Middle frontal gyrus (tissue), 1 donor: ENCODE results near the gene FXYD6.

ENCODE experiments used
- DNase-seq: peaks from one replicate; pipeline ENCODE4 v3.0.0-alpha.2; 2015; ENCODE audit warnings: low spot score; ENCODE audit errors: extremely low spot score

Gene FXYD6

DNA sequence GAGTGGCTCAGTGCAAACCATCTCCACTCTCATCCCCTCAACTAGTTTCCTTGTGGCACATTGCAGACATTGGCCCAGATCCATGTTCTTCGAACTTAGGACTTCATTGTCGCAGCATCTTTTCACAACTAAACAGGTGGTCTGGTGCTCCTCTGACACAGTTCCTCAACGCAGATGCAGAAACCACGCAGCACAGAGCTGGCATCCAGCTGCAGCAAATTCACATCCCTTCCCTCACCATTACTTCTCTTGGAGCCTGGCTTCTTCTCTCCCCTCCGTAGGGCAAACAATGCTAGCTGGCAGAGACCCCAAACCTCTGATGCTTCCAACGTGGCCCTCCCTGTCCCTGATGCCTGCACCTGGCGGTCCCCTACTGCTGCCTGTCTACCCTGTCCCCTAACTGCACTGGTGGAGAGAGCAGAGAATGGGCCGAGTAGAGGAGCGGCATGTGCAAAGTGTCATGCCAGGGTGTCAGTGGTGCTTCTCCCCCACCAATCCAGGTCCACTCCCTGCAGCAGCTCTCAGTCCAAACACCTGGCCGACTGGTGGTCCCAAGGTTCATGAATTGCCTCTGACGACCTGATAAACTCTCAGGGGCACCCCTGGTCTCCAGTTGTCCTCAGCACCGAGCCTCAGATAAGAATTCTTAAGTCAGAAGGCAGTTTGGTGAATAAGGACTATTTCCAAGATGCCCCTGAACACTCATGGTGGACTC is 34.6 kb upstream of the FXYD6 start:
- DNase-seq, result no peak

DNA sequence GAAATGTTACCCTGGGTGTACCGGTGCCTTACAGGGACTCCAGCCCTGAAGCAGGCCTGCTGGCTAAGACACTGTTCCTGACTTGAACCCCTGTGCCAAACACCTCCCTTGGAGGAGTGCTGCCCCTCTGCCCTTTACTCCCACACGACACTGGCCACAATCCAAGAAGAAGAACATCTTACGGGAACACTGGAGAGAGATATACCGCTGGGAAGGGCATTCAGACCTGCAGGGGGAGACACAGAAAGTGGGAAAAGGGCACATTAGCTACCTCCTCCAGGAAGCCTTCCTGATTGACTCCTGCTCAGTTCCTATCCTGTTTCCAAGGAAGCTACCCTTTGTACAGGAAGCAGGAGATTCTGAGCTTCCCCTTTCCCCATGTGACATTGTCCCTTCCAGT is 34.1 kb upstream of the FXYD6 start:
- DNase-seq, result no peak

DNA sequence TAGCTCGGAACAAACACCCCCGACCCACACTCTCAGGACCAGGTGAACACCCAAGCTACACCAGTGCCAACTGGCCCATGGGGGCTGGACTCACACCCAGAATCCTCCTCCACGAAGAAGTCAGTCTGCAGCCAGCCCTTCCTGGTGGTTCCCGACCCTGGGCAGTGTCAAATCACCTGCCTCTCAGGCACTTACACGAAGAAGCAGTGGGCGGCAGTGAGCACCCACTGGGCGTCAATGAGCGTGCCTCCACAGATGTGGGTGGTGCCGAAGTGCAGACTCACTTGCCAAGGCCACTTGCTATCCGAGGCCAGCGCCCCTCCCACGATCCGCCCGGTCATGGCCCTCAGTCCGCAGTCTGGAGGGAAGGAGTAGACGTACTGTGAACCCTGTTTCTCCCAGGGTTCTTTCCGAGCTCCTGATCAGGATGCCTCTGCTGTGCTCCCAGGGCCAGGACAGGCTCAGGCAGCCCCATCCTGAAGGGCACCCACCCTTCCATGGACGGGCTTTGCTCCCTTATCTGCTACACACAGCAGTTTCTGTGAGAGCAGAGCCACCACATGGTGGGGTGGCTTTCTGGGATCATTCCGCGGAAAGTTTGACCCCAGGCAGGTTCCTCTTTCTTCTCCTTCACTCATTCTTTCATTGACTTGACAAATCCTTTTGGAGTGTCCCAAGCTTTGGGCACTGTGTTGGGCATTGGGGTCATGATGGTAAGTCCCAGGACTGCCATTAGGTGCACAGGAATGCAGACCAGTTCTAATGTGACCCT is 33.3 kb upstream of the FXYD6 start:
- DNase-seq, result no peak

DNA sequence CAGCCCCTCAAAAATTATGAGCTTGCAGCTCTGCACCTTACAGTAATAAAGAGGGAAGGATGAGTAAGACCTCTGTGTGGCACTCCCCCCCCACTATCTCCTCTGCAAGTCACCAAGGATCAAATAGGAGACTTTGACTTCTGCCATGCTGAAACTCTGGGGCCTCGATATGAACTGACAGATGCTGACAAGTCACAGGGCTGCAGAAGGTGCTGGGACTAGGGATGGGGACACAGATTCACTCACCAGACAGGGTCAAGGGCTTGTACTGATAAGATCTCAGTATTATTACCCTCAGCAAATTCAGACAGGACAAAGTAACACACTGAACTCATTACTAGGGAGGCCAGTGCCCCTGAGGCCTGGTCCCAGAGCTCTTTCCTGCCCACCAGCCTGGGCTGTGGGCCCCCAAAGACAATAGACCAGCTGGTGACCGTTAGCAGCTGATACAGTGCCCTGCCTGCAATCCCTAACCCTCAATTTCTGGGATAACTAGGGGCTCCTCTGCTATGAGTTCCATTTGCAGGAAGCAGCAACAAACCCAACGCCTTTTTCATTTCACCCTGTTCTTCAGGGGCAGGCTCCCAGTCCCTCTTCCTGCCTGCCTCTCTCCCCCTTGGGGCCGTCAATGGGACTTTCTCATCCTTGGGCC is 32.6 kb upstream of the FXYD6 start:
- no peak for DNase-seq

DNA sequence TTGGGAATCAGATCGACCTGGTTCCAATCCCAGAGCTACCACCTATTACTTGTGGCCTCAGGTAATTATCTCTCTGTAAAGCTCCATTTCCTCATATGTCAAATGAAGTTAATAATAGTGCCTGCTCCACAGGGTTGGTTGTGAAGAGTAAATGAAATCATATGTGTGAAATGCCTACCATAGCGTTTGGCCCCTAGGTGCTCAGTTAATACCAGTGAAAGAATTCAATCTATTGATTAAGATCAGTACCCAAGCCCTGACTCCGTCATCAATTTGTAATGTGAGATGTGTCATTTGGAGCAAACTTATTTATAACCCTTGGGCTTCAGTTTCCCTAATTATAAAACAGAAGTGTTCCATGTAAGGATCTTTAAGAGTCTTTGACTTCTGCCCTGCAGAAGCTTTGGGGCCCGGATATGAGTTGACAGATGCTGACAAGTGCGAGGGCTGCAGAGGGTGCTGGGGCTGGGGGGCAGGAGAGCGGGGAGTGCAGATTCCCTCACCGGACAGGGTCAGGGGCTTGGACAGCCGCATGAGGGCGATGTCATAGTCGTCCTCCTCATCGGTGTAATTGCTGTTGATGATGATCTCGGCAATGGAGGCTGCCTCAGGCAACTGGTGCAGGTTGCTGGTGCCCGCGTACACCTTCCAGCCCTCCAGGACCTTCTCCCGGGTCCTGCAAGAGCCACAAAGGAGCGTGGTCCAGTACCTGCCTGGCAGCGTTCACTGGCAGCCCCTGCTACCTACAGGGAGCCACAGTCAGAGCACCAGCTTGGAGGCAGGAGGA is 31.8 kb upstream of the FXYD6 start:
- no peak for DNase-seq

DNA sequence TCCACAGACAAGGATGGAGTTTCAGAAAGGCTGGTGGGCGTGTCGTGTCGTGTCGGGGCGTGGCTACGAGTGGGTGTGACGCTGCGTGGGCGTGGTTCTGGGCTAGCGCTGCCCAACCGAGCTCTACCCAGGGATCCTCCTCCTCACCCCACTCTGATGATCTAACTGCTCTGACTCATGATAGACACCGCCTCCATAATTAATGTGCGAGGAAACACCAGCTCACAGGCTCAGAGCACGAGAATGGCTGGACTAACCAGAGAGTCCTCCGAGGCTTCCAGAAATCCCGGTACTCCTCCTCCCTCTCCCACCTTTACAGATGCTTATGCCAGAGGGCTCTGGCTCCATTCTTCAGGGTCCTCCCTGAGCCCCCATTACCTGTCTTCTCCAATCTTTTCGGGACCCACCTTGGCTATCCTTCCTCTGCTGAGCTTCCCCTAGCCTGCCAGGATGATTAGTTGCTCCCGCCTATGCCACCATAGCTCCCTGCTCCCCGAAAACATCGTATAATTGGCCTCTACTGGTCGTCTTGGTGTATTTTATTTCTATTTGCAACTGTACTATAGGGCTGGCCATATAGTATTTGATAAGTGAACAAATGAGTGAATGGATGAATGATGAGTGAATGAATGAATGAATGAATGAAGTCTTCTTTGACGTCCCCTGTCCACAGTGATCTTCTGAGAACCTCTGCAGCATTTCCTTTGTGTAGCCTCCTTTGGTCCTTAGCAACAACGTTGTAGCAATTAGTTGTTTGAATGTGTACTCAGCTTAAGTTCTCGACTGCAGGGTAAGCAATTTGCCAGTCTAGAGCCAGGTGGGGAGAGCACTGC is 31.0 kb upstream of the FXYD6 start:
- DNase-seq, result peak; percentile 60

DNA sequence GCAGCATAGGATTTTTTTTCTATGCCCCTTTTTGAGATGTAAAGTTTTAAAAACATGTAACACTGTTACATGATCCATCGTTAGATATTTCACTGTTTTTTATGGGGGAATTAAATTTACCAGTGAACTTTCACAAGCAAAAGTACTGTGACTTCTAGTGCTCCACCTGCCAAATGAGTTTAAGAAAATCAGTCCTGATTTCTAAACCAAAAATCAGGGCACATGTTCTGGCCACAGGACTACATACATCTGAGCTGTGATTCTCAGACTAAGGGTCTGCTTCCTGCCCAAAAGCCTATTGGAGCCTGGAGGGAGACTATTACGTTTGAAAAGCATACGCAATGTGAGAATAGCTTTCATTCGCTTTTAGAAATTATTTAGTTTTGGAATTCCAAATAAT is 30.3 kb upstream of the FXYD6 start:
- DNase-seq, result no peak

DNA sequence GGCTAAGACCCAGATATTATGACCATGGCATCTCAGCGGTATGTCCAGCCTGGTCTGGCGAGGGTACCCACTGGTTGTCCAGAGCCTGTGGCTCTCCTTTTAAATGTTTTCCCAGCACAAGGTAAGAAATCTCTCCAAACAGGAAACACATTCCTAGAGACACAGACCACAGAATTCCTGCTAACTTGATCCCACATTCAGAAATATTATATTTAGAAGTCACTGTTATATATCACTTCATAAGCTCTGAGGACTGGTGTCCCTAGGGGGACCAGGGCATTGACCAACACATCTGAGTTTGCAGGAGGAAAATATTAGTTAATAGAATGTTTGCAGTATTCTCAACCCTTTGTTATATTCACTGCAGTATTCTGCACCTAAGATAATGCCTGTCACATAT is 29.7 kb upstream of the FXYD6 start:
- no peak for DNase-seq

DNA sequence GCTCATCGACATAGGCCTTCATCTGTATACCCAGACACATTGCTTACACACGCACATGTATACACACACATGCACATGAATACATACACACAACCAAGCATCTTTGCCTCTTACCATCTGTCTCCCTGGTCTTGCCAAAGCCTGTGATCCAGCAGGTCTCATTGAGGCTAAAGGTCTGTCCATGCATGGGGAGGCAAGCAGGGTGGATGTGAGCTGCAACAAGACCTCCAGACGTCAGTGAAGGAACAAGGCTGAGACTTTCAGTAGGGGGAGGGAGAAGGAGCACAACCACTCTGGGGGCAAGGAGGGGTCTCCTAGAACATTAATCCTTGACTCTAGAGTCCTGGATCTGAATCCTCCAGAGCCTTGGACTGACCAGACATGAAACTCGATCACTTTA is 29.1 kb upstream of the FXYD6 start:
- DNase-seq, result no peak

DNA sequence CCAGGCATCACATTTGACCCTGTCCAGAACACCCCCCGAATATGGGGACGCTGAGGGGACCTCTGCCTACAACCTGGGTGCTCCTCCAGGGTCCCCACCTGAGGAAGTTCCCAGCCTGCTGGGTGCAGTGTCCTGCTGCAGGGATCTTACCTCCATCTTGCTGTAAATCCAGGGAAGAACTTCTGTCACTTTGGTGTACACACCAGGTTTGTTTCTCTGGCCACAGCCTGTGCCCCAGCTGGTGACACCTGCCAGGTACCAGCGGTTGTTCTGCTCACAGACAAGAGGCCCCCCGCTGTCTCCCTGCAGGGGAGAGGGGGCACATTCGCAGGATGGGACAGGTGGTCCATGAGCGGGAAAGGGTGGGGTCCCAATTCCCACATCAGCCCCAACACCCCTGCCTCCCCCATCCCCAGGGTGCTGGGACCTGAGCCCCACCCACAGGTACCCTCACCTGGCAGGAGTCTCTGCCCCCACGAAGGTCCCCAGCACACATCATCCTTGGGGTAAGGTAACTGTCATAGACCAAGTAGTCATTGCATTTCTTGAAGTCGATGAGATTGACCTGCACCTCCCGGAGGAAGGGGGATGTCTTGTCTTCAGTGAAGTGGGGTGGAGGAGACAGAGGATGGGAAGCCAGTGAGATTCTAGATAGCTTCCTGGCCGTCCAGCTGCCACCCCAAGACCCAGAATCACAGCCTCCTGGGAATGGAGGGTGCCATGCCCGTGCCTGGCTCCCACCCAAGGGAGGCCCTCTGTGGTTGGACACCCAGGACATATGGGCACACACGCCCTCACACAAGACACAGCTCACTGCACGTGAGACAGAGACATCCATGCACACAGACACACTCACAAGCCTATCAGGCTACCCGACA is 27.3 kb upstream of the FXYD6 start:
- DNase-seq, result no peak

DNA sequence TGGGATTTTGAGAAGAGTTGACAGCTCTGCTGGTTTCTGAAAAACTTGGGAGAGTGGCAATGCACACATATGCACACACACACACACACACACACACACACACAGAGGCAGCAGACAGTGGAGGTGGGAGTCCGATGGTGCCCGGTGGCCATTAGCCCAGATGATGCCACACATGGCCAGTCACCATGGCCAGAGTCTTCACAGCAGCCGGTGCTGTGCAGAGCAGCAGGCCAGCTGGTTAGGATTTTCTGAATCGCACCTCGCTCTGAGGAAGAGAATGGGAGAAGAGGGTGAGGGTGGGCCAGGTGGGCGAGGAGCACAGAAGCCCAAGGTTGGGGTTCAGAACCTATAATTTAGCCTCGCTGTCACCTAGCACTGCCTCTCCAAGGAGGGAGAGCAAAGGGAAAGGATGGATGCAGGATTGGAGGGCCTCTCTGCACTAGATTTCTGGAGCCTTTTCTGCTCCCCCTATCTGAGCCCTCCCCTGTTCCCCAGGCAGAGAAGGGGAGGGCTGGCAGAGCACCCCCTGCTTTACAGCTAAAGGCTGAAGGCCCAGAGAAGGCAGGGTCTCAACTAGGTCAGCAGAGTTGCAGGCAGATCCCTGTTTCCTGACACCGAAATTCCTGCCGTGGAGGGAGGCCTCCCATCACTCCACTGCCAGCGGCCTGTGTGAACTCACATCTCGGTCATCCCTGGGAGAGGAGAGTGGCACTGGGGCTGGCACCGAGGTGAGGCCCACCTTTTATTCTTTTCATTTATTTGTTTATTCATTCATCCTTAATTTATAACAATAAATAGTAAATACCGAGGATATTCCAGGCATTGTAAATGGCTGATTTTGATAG is 25.8 kb upstream of the FXYD6 start:
- no peak for DNase-seq

DNA sequence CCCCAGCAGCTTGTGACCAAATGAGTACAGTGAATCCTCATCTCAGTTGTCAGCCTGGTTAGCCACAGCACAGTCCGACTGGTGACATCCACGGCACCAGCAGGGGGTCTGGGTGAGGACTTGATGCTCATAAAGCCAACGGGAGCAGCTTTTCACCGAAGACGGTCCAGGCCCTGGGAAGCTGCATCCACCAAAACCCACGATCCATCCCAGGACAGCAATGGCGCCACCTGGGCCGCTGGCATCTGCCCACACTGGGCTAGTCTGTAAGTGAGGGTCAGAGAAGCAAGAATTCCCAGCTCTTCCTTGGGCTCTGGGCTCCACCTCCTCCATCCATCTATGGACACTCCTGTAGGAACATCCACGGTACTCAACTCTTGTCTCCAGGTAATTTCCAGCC is 25.1 kb upstream of the FXYD6 start:
- no peak for DNase-seq

DNA sequence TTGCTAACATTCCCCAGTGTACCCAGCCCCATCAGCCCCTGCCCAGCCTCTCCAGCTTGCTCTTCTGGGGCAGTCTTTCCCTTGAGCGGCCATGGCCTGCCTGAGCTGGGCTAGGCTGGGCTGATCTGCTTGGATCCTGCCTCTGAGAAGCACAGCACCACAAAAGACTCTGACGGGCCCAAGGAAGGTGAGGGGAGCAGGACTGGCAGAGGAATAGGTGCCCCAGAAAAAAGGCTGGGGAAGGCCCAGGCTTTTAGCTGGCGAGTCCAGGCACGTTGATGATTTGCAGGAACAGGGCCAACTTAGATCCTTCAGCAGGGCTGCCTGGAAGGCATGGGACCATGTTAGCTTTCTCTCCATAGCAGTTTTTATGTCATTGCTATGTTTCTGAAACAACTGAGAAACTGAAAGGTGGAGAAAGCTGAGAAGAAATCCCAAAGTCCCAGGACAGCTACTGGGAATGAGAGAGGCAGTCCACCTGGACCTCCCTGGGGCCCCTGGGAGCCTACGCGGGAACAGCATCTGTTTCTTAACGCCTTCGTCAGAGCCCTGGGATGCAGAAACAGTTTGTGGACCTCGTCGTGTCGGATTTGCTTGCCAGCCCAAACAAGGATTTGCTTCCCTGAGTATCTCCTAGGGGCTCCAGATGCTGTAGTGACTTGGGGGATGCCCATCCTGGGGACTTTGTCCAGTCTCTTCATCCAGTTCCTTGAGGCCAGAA is 24.4 kb upstream of the FXYD6 start:
- no peak for DNase-seq

DNA sequence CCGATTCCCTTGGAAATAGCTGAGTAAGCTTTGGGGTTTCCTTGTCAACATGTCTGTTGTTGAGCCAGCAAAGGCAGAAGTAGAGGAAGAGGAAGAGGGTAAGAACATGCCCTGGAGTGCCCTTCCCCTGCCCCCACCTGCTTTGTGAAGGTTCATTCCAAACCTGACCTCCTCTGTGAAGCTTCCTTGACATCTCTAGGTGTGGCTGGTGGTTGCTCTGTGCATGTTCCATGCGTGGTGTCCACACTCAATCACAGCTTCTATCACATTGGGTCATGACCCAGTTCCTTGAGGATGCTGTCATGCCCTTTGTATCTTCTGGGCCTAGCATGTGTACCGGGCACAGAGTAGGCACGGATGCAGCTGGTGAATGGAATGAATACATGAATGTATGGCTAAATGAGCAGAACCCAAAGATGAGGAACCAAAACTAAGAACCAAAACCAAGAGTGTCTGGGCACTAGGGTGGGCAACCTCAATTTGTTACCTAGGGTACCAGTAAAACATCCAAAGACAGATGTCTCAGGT is 23.7 kb upstream of the FXYD6 start:
- no peak for DNase-seq

DNA sequence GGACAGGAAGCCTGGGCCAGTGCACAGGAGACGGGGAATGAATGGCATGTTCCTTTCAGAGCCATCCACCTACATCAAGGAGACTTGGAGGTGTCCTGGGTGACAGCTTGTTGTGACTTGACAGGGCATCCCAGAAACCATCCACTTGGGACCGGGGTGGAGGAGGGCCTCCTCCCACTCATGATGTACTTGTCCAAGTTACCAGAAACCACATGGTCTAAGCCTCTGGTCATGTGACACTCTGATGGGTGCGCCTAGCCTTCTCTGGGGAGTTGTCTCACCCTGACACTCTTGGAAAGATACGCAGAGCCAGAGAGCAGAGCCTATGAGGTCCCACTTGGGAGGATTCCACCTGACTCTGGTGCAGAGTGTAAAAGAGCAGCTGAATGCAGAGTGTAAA is 21.6 kb upstream of the FXYD6 start:
- no peak for DNase-seq

DNA sequence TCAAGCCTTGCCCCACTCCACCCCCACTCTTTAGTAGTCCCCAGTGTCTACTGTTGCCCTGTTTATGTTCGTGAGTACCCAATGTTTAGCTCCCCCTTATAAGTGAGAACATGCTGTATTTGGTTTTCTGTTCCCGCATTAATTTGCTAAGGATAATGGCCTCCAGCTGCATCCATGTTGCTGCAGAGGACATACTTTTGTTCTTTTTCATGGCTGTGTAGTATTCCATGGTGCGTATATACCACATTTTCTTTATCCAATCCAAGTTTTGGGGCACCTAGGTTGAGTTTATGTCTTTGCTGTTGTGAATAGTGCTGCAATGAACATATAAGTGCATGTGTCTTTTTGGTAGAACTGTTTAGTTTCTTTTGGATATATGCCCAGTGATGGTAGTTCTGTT is 16.2 kb upstream of the FXYD6 start:
- DNase-seq, result no peak

DNA sequence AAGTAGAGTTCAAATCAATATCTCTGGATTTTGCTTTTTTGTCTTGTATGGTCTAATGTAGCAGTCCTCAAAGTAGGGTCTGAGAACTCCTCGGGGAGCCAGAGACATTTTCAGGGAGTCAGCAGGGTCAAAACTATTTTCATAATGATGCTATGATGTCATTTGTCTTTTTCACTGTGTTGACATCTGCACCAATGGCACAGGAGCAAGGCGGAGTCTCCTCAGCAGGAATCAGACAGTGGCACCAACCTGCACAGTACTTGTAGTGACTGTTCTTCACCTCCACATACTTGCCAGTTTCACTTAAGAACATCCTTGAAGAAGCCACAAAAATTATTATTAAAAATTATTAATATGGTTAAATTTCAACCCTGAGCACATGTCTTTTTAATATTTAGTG is 14.9 kb upstream of the FXYD6 start:
- no peak for DNase-seq

DNA sequence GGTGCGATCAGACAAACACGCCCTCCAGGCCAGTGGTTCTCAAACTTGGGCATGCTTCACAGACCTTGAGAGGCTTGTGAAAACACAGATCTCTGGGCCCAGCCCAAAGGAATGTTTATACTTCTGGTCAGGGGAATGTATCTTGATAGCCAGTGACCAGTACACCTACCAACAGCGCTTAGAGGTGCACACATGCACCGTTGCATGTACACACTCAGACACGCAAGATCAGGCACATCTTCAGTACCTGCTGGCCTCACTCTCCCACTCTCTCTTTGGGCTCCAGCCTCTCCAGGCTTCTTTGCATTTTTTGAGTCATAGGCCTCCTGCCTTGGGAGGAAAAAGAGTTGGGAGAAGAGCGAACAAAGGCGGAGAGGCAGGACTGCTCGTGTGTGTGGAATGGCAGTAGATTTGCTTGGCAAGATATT is 11.7 kb upstream of the FXYD6 start:
- no peak for DNase-seq
